Measurements from ENCODE around the gene OTOG. TPM values are rescaled to one million over a fixed set of nuclear protein-coding genes. Genes with fewer than 3 reads are reported as not detected.
A peak's percentile ranks its signal among the peaks of the same experiment; 100 is the strongest.

Gene OTOG
- total RNA-seq, 4 donors from 2014 or later: 0.09 TPM; not detected in 3

- H3K27me3 ChIP-seq: no peaks in the 10 kb centered on the region
- H3K4me3 ChIP-seq: no peak overlapping the region
- H3K27ac ChIP-seq: no peak overlapping the region
- no peaks in the 10 kb centered on the region for H3K9me3 ChIP-seq
- TF ChIP-seq POLR2A (IDR thresholded peaks at IDR 0.05) (no peak), CTCF (IDR thresholded peaks at IDR 0.05) (no peak)
- peaks cover 0 to 21% (median 0%) of the 10 kb centered on the region in 3 donors for H3K36me3 ChIP-seq
- DNase-seq: no peak
- peaks cover 0 to 18% (median 3%) of the 10 kb centered on the region in 4 donors for H3K4me1 ChIP-seq
Measured at GRCh38 chr11:17533778-17534415, 13.2 kb upstream of the OTOG start.

- H3K27me3 ChIP-seq: no peaks in the 10 kb centered on the region
- H3K27ac ChIP-seq: no peak overlapping the region
- TF ChIP-seq POLR2A (IDR thresholded peaks at IDR 0.05): no peak
- H3K4me1 ChIP-seq: peaks cover 0 to 21% (median 3%) of the 10 kb centered on the region in 4 donors
- peaks cover 0 to 7% (median 0%) of the 10 kb centered on the region in 3 donors for H3K36me3 ChIP-seq
- H3K4me3 ChIP-seq: no peak overlapping the region
- no peaks in the 10 kb centered on the region for H3K9me3 ChIP-seq
- DNase-seq: no peak
Measured at GRCh38 chr11:17535488-17535887, 11.6 kb upstream of the OTOG start.

- H3K4me1 ChIP-seq: peaks cover 0 to 18% (median 0%) of the 10 kb centered on the region in 4 donors
- no peak overlapping the region for H3K4me3 ChIP-seq
- no peaks in the 10 kb centered on the region for H3K9me3 ChIP-seq
Measured at GRCh38 chr11:17537261-17537660, 9.8 kb upstream of the OTOG start.

GRCh38 chr11:17538054-17538453 lies 9.0 kb upstream of the OTOG start:
- no peak overlapping the region for H3K27ac ChIP-seq
- peaks cover 0 to 15% (median 0%) of the 10 kb centered on the region in 4 donors for H3K4me1 ChIP-seq
- no peak for DNase-seq
- no peaks in the 10 kb centered on the region for H3K36me3 ChIP-seq
- H3K27me3 ChIP-seq: no peaks in the 10 kb centered on the region
- TF ChIP-seq CTCF (IDR thresholded peaks at IDR 0.05): no peak
- H3K9me3 ChIP-seq: no peaks in the 10 kb centered on the region
- H3K4me3 ChIP-seq: no peak overlapping the region

More at GRCh38 chr11:17537261-17537660, 9.8 kb upstream of the OTOG start:
- DNase-seq: peak in 1 of 3 donors; percentile 2
- TF ChIP-seq CTCF (IDR thresholded peaks at IDR 0.05) (no peak), POLR2A (IDR thresholded peaks at IDR 0.05) (no peak)
- no peak overlapping the region for H3K27ac ChIP-seq
- no peaks in the 10 kb centered on the region for H3K36me3 ChIP-seq
- H3K27me3 ChIP-seq: no peaks in the 10 kb centered on the region

GRCh38 chr11:17538731-17539130 lies 8.3 kb upstream of the OTOG start:
- no peaks in the 10 kb centered on the region for H3K36me3 ChIP-seq
- H3K27me3 ChIP-seq: no peaks in the 10 kb centered on the region
- no peaks in the 10 kb centered on the region for H3K9me3 ChIP-seq
- no peak for TF ChIP-seq CTCF (IDR thresholded peaks at IDR 0.05)
- TF ChIP-seq POLR2A (IDR thresholded peaks at IDR 0.05): no peak
- H3K4me3 ChIP-seq: no peak overlapping the region
- peaks cover 0 to 15% (median 0%) of the 10 kb centered on the region in 4 donors for H3K4me1 ChIP-seq
- no peak overlapping the region for H3K27ac ChIP-seq
- DNase-seq: peak in 1 of 3 donors; percentile 24

GRCh38 chr11:17540807-17541206 lies 6.3 kb upstream of the OTOG start:
- peak overlapping the region in 1 of 4 donors; percentile 35 for H3K27ac ChIP-seq
- no peak for TF ChIP-seq CTCF (IDR thresholded peaks at IDR 0.05)
- no peak for TF ChIP-seq POLR2A (IDR thresholded peaks at IDR 0.05)
- H3K4me1 ChIP-seq: peaks cover 0 to 21% (median 0%) of the 10 kb centered on the region in 4 donors
- H3K36me3 ChIP-seq: no peaks in the 10 kb centered on the region
- no peaks in the 10 kb centered on the region for H3K9me3 ChIP-seq
- DNase-seq: peak in 1 of 3 donors; percentile 24
- H3K4me3 ChIP-seq: peak overlapping the region in 1 of 4 donors; percentile 18
- no peaks in the 10 kb centered on the region for H3K27me3 ChIP-seq

Data from Peyer's patch (tissue), 4 donors.